GM23248 (cell line): Measurements from ENCODE around the gene GALNT18. TPM values are rescaled to one million over a fixed set of nuclear protein-coding genes. Genes with fewer than 3 reads are reported as not detected.

Source experiments
- DNase-seq: peaks from one replicate; pipeline ENCODE4 v3.0.0-alpha.2; 2015
- H2AFZ ChIP-seq: fragments of 200-600 bp; sonication (generic); 2 replicates; pipeline ENCODE4 v1.6.1; 2016; ENCODE audit warnings: antibody characterized with exemption
- H3F3A ChIP-seq: fragments of 200-600 bp; sonication (generic); 2 replicates; pipeline ENCODE4 v1.6.1; 2016; ENCODE audit warnings: mild to moderate bottlenecking, antibody characterized with exemption, mixed run types; ENCODE audit not compliant: insufficient read depth
- H3K27ac ChIP-seq: fragments of 200-600 bp; sonication (generic); 2 replicates; pipeline ENCODE4 v1.5.1; 2016; ENCODE audit warnings: mild to moderate bottlenecking
- H3K27me3 ChIP-seq: fragments of 200-600 bp; sonication (generic); replicated peaks from 2 replicates; pipeline ENCODE4 v1.6.1; 2016; ENCODE audit warnings: mild to moderate bottlenecking; ENCODE audit not compliant: insufficient read depth
- H3K36me3 ChIP-seq: fragments of 200-600 bp; sonication (generic); 2 replicates; pipeline ENCODE4 v1.6.1; 2016; ENCODE audit warnings: low read depth, mild to moderate bottlenecking
- H3K4me1 ChIP-seq: fragments of 200-600 bp; sonication (generic); 2 replicates; pipeline ENCODE4 v1.6.1; 2016; ENCODE audit warnings: mild to moderate bottlenecking; ENCODE audit not compliant: insufficient read depth
- H3K4me2 ChIP-seq: fragments of 200-600 bp; sonication (generic); one replicate; pipeline ENCODE4 v1.6.1; 2016; ENCODE audit warnings: mild to moderate bottlenecking; ENCODE audit not compliant: unreplicated experiment
- H3K4me3 ChIP-seq: fragments of 200-600 bp; sonication (generic); 2 replicates; pipeline ENCODE4 v1.5.1; 2016; ENCODE audit warnings: mild to moderate bottlenecking
- H3K79me2 ChIP-seq: fragments of 200-600 bp; sonication (generic); 2 replicates; pipeline ENCODE4 v1.6.1; 2016; ENCODE audit warnings: mild to moderate bottlenecking; ENCODE audit not compliant: insufficient read depth
- H3K9ac ChIP-seq: fragments of 200-600 bp; sonication (generic); 2 replicates; pipeline ENCODE4 v1.6.1; 2016; ENCODE audit warnings: mild to moderate bottlenecking
- H3K9me2 ChIP-seq: fragments of 200-600 bp; sonication (generic); 2 replicates; pipeline ENCODE4 v1.6.1; 2016; ENCODE audit warnings: mixed run types, mild to moderate bottlenecking, moderate library complexity; ENCODE audit not compliant: insufficient read depth
- H3K9me3 ChIP-seq: fragments of 200-600 bp; sonication (generic); one replicate; pipeline ENCODE4 v1.6.1; 2017; ENCODE audit warnings: low read depth
- H4K20me1 ChIP-seq: fragments of 200-600 bp; sonication (generic); 2 replicates; pipeline ENCODE4 v1.6.0; 2016; ENCODE audit not compliant: insufficient read depth
- EZH2 ChIP-seq: fragments of 200-600 bp; sonication (generic); IDR thresholded peaks from 2 replicates; pipeline ENCODE4 v1.6.1; 2018; ENCODE audit warnings: antibody characterized with exemption, mild to moderate bottlenecking; ENCODE audit not compliant: insufficient read depth, poor library complexity, severe bottlenecking
- EZH2phosphoT487 ChIP-seq: fragments of 200-600 bp; sonication (generic); IDR thresholded peaks from 2 replicates; pipeline ENCODE4 v1.6.1; 2018; ENCODE audit warnings: antibody characterized with exemption, moderate library complexity, mild to moderate bottlenecking, low read depth; ENCODE audit not compliant: insufficient read depth
- WGBS, 2 experiments: methylation state at CpG; one replicate each; pipeline ENCODE4 v1.1.6; 2015 to 2017; ENCODE audit warnings: low lambda C conversion rate in 2 of 2, low coverage in 1 of 2; ENCODE audit errors: missing lambda C conversion rate in 2 of 2; 5-methylcytosine and 5-hydroxymethylcytosine counted together
- in situ Hi-C: fragments of 300-500 bp; cut with MboI; formaldehyde crosslinking; loops from 2 replicates; pipeline ENCODE4 v1.15.0; 2020
- polyA plus RNA-seq: library from polyadenylated mRNA; unstranded; fragments of >200 nt; fragmentation: Nextera tagmentation; extraction: Ambion mirVana; gene quantifications from 2 replicates; pipeline ENCODE4 v1.2.1, GENCODE V29; 2016
- total RNA-seq: library from RNA; depleted of rRNA; stranded (reverse); fragments of >200 nt; shearing (Covaris generic); gene quantifications from 2 replicates; pipeline ENCODE4 v1.2.3, GENCODE V29; 2014

The GALNT18 gene
- total and polyA plus RNA-seq, 2 experiments from 2014 or later, result 4.1 to 5.6 TPM

GRCh38 chr11:11445441-11446185, 176.2 kb downstream of the GALNT18 start:
- no peak for TF ChIP-seq EZH2
- no peak for TF ChIP-seq EZH2phosphoT487
- H3K9me2 ChIP-seq, result no peaks in the 10 kb centered on the region
- in situ Hi-C loops, result no loop called here
- WGBS, 2 experiments, result 88 to 94% methylated on average over 13 of the region's 13 CpGs
- no peak overlapping the region for H3K9ac ChIP-seq
- H3K36me3 ChIP-seq, result no peaks in the 10 kb centered on the region
- no peak overlapping the region for H2AFZ ChIP-seq
- no peak overlapping the region for H3K4me2 ChIP-seq
- H3K9me3 ChIP-seq, result no peaks in the 10 kb centered on the region
- no peak overlapping the region for H3K27ac ChIP-seq
- no peaks in the 10 kb centered on the region for H3K79me2 ChIP-seq
- no peak for DNase-seq
- no peaks in the 10 kb centered on the region for H3K27me3 ChIP-seq
- no peaks in the 10 kb centered on the region for H3F3A ChIP-seq
- no peaks in the 10 kb centered on the region for H3K4me1 ChIP-seq
- H4K20me1 ChIP-seq, result no peaks in the 10 kb centered on the region
- no peak overlapping the region for H3K4me3 ChIP-seq

GRCh38 chr11:11444804-11445131, 177.0 kb downstream of the GALNT18 start:
- in situ Hi-C loops, result no loop called here
- Histone ChIP-seq H3K4me1 (no peaks in the 10 kb centered on the region), H3K9me2 (no peaks in the 10 kb centered on the region), H3K27ac (no peak overlapping the region), H2AFZ (no peak overlapping the region), H3F3A (no peaks in the 10 kb centered on the region), H4K20me1 (no peaks in the 10 kb centered on the region), H3K9me3 (no peaks in the 10 kb centered on the region), H3K36me3 (no peaks in the 10 kb centered on the region), H3K27me3 (no peaks in the 10 kb centered on the region), H3K4me2 (no peak overlapping the region), H3K9ac (no peak overlapping the region), H3K79me2 (no peaks in the 10 kb centered on the region), H3K4me3 (no peak overlapping the region)
- no peak for DNase-seq
- TF ChIP-seq EZH2 (no peak), EZH2phosphoT487 (no peak)
- 46 to 57% methylated on average over 5 of the region's 5 CpGs for WGBS, 2 experiments

- no peaks in the 10 kb centered on the region for H3F3A ChIP-seq
- no peak overlapping the region for H3K9ac ChIP-seq
- no peak overlapping the region for H3K4me2 ChIP-seq
- H3K27ac ChIP-seq, result no peak overlapping the region
- no peak overlapping the region for H2AFZ ChIP-seq
- no peaks in the 10 kb centered on the region for H3K9me3 ChIP-seq
- no peaks in the 10 kb centered on the region for H3K27me3 ChIP-seq
- H3K4me1 ChIP-seq, result no peaks in the 10 kb centered on the region
- no peaks in the 10 kb centered on the region for H3K9me2 ChIP-seq
- DNase-seq, result peak; percentile 33
- no peak overlapping the region for H3K4me3 ChIP-seq
- H3K36me3 ChIP-seq, result no peaks in the 10 kb centered on the region
- TF ChIP-seq EZH2, result no peak
- no peaks in the 10 kb centered on the region for H4K20me1 ChIP-seq
- no peaks in the 10 kb centered on the region for H3K79me2 ChIP-seq
- in situ Hi-C loops, result no loop called here
- WGBS, 2 experiments, result 77 to 80% methylated on average over 13 of the region's 13 CpGs
Observed at GRCh38 chr11:11444027-11444803, 177.6 kb downstream of the GALNT18 start.

GRCh38 chr11:11442791-11443190, 179.0 kb downstream of the GALNT18 start:
- H3K27ac ChIP-seq, result no peak overlapping the region
- no peak overlapping the region for H3K4me2 ChIP-seq
- no peak overlapping the region for H3K4me3 ChIP-seq
- H3K9me2 ChIP-seq, result no peaks in the 10 kb centered on the region
- H3K27me3 ChIP-seq, result no peaks in the 10 kb centered on the region
- no peak for DNase-seq
- in situ Hi-C loops, result no loop called here
- H3F3A ChIP-seq, result no peaks in the 10 kb centered on the region
- no peaks in the 10 kb centered on the region for H3K36me3 ChIP-seq
- H3K9me3 ChIP-seq, result no peaks in the 10 kb centered on the region
- H3K79me2 ChIP-seq, result no peaks in the 10 kb centered on the region
- no peak overlapping the region for H3K9ac ChIP-seq
- no peak overlapping the region for H2AFZ ChIP-seq
- no peaks in the 10 kb centered on the region for H3K4me1 ChIP-seq
- no peak for TF ChIP-seq EZH2phosphoT487
- no peak for TF ChIP-seq EZH2
- 85% methylated on average over 5 of the region's 5 CpGs for WGBS, 2 experiments
- no peaks in the 10 kb centered on the region for H4K20me1 ChIP-seq
